GM12864 (cell line): Measurements from ENCODE around the gene PLOD2.

Experiments used
- DNase-seq: peaks from one replicate; pipeline ENCODE4 v3.0.0-alpha.2; 2011; ENCODE audit warnings: low read depth
- H3K4me3 ChIP-seq: 2 replicates; pipeline ENCODE4 v1.5.1; 2011; ENCODE audit warnings: mild to moderate bottlenecking, low read depth, low read length, control low read depth
- TF ChIP-seq, protein P1 (sequence below): IDR thresholded peaks from 2 replicates; pipeline ENCODE4 v1.5.1; 2011; ENCODE audit warnings: low read depth, mild to moderate bottlenecking, moderate library complexity, low read length, control low read depth, inconsistent platforms; ENCODE audit errors: missing control alignments

PLOD2 gene

DNA sequence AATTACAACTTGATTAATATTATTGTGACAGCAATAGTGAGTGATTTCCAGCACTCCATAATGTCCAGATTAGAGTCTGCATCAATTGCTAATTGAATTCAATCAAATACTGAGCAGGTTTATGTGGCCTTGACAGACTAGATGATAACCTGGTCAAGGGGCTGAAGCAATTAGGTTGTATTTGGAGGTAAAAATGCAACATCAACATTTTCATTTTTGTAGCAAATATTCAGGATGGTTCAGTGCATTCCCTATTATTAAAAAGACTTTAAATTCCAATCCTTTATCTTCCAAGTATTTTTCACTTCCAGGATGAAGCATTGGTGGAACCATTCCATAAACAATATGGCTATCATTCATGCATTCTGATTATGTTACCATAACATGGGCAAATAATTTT lies 120.4 kb downstream of the PLOD2 start:
- DNase-seq = no peak
- no peak overlapping the region for H3K4me3 ChIP-seq
- TF ChIP-seq, protein P1, sequence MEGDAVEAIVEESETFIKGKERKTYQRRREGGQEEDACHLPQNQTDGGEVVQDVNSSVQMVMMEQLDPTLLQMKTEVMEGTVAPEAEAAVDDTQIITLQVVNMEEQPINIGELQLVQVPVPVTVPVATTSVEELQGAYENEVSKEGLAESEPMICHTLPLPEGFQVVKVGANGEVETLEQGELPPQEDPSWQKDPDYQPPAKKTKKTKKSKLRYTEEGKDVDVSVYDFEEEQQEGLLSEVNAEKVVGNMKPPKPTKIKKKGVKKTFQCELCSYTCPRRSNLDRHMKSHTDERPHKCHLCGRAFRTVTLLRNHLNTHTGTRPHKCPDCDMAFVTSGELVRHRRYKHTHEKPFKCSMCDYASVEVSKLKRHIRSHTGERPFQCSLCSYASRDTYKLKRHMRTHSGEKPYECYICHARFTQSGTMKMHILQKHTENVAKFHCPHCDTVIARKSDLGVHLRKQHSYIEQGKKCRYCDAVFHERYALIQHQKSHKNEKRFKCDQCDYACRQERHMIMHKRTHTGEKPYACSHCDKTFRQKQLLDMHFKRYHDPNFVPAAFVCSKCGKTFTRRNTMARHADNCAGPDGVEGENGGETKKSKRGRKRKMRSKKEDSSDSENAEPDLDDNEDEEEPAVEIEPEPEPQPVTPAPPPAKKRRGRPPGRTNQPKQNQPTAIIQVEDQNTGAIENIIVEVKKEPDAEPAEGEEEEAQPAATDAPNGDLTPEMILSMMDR = no peak

DNA sequence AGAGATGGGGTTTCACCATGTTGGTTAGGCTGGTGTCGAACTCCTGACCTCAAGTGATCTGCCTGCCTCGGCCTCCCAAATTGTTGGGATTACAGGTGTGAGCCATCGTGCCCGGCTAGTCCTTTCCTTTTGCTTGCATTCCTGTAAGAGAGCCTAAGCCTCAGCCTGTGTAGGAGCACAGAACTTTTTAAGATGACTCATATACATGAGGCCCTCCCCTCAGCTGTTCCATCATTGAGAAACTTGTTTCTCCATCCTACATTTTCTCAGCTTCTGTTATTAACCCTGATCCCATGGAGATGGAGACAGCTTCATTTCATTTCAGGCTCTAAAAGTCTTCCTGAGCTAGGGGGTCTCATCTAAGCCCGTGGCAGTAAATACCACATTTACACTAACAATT lies 123.3 kb downstream of the PLOD2 start:
- H3K4me3 ChIP-seq = no peak overlapping the region
- TF ChIP-seq, protein P1 = no peak
- DNase-seq = no peak

DNA sequence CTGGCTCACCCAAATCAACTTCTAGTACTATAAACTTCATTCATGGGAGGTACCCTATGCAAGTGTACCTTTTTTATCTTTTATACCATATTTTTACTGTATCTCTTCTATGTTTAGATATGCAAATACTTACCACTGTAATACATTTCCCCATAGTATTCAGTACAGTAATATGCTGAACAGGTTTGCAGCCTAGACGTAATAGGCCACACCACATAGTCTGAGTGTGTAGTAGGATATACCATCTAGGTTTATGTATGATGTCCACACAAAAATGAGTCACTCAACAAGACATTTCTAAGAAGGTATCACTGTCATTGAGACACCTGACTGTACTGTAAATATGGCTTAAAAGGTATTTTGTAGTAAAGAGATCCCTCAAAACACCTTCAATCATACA lies 124.7 kb downstream of the PLOD2 start:
- TF ChIP-seq, protein P1 = no peak
- DNase-seq = no peak

DNA sequence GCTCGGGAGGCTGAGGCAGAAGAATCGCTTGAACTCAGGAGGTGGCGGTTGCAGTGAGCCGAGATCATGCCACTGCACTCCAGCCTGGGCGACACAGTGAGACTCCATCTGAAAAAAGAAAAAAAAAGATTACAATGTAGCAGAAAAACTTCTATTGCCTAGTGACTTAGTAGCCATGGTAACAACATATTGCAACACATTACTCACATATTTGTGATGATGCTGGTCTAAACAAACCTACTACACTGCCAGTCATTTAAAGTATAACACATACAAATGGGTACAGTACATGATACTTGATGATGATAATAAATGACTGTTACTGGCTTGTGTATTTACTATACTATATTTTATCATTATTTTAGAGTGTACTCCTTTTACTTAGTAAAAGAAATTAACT lies 125.6 kb downstream of the PLOD2 start:
- TF ChIP-seq, protein P1 = no peak
- DNase-seq = no peak
- no peak overlapping the region for H3K4me3 ChIP-seq

More for the DNA sequence above, 124.7 kb downstream of the PLOD2 start:
- no peak overlapping the region for H3K4me3 ChIP-seq

DNA sequence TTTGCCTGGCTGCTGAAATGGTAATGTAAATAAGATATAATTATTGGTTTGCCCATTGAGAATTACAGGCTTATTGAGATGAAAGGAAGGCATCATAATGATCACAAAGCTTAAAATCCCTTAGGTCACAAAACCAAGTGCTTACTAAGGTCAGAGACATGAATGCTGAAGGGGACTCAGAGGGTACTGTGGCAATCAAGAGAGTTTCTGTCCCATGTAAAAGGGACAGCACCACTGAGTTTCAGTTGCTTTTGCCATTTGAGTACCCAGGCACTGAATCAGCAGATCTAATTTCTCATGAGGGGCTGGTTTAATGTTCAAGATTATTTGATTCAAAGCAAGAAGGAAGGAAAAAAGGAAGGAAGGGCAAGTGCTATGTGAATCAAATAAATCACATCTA lies 127.0 kb downstream of the PLOD2 start:
- DNase-seq = no peak
- no peak overlapping the region for H3K4me3 ChIP-seq
- TF ChIP-seq, protein P1 = no peak

DNA sequence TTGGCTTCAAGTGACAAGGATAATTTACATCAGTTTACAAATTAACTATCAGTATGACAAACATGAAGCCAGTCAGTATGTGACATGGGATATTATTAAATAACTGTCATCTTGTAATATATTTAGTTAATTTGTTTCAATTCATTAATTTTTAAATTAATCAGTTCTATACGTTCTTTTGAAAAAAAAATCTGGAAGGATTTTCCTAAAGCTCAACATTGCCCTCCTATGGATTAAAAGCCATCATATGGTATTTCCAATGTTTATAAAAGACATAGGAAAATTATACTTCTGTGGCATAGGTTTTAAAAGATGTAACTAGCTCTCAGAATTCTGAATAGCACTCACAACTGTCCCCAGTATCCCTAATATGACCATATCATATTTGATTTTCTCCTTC lies 134.4 kb downstream of the PLOD2 start:
- no peak for DNase-seq
- TF ChIP-seq, protein P1 = no peak
- no peak overlapping the region for H3K4me3 ChIP-seq

DNA sequence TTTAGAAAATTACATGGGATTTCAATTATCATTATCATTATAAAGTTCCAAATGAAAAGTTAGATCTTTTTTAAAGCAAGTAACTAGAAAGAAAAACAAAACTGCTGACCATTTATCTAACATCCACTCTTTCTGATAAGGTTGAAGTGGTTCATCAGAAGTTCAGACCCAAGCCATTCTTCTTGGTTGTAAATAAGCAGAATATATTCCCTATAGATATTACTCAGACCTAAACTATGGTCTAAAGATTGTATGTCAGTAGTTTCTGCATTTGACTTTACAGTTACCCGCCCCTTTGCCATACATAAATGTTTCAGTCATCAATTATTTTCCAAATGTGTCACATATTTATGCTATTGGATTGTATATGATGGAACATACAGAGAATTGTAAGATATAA lies 136.7 kb downstream of the PLOD2 start:
- TF ChIP-seq, protein P1 = no peak
- no peak for DNase-seq

More for the DNA sequence above, 136.7 kb downstream of the PLOD2 start:
- no peak overlapping the region for H3K4me3 ChIP-seq
